NCI-H128 (cell line): Measurements from ENCODE around the gene KCNJ10.
A peak's percentile ranks its signal among the peaks of the same experiment; 100 is the strongest.
"Not testable (repeated sequence)": the region's sequence is repeated elsewhere in the genome, so short reads cannot be mapped to it uniquely, and the experiment has no call there.

Experiments
- DNase-seq: peaks from one replicate; lab custom pipeline; 2025; ENCODE audit not compliant: unreplicated experiment; lab: John Stamatoyannopoulos, UW

The KCNJ10 gene

GRCh38 chr1:160069460-160070231, at the start of gene KCNJ10:
KCNJ10 (minus strand) TSS chr1:160070160; CDS start chr1:160042532, 27,628 bp downstream.
- DNase-seq: no peak

GRCh38 chr1:160118928-160119327, 49.0 kb upstream of the KCNJ10 start:
- DNase-seq: no peak

- no peak for DNase-seq
Measured at GRCh38 chr1:160117709-160118183, 47.8 kb upstream of the KCNJ10 start.

GRCh38 chr1:160117300-160117699, 47.3 kb upstream of the KCNJ10 start:
- no peak for DNase-seq

- no peak for DNase-seq
Measured at GRCh38 chr1:160116283-160117147, 46.6 kb upstream of the KCNJ10 start.

GRCh38 chr1:160115545-160116282, 45.8 kb upstream of the KCNJ10 start, which contains the start of gene ATP1A2:
ATP1A2 (plus strand) TSS chr1:160115759; CDS start chr1:160115862, 103 bp downstream.
- no peak for DNase-seq

- no peak for DNase-seq
Measured at GRCh38 chr1:160114085-160114484, 44.1 kb upstream of the KCNJ10 start.

GRCh38 chr1:160113407-160113806, 43.4 kb upstream of the KCNJ10 start:
- no peak for DNase-seq

- DNase-seq: no peak
Measured at GRCh38 chr1:160112357-160112756, 42.4 kb upstream of the KCNJ10 start.

- not testable (repeated sequence) for DNase-seq
Measured at GRCh38 chr1:160111462-160111861, 41.5 kb upstream of the KCNJ10 start.

- no peak for DNase-seq
Measured at GRCh38 chr1:160109686-160110085, 39.7 kb upstream of the KCNJ10 start.

GRCh38 chr1:160108888-160109662, 39.1 kb upstream of the KCNJ10 start:
- no peak for DNase-seq

GRCh38 chr1:160107512-160107911, 37.6 kb upstream of the KCNJ10 start:
- DNase-seq: no peak

GRCh38 chr1:160105155-160105554, 35.2 kb upstream of the KCNJ10 start:
- DNase-seq: no peak

- no peak for DNase-seq
Measured at GRCh38 chr1:160104486-160104885, 34.5 kb upstream of the KCNJ10 start.

GRCh38 chr1:160103658-160104408, 33.9 kb upstream of the KCNJ10 start:
- no peak for DNase-seq

GRCh38 chr1:160101717-160102522, 32.0 kb upstream of the KCNJ10 start:
- no peak for DNase-seq

GRCh38 chr1:160101037-160101716, 31.2 kb upstream of the KCNJ10 start:
- peak; percentile 66 for DNase-seq
